ENCODE results near the gene MYORG.
A peak's percentile ranks its signal among the peaks of the same experiment; 100 is the strongest.

The MYORG gene

GRCh38 chr9:34332076-34332964 lies 44.4 kb downstream of the MYORG start:
- DNase-seq: peak; percentile 87

GRCh38 chr9:34331196-34331595 lies 45.5 kb downstream of the MYORG start:
- no peak for DNase-seq

GRCh38 chr9:34328987-34329832 lies 47.5 kb downstream of the MYORG start, which contains the start of the genes KIF24 and NUDT2:
Gene KIF24 (minus strand): TSS chr9:34329268. CDS start chr9:34311346, 17,922 bp downstream.
Gene NUDT2 (plus strand): TSS chr9:34329569. CDS start chr9:34339040, 9,471 bp downstream.
- peak; percentile 99 for DNase-seq

GRCh38 chr9:34328500-34328986 lies 48.2 kb downstream of the MYORG start:
- no peak for DNase-seq

GRCh38 chr9:34326690-34327089 lies 50.0 kb downstream of the MYORG start:
- DNase-seq: no peak

DNA sequence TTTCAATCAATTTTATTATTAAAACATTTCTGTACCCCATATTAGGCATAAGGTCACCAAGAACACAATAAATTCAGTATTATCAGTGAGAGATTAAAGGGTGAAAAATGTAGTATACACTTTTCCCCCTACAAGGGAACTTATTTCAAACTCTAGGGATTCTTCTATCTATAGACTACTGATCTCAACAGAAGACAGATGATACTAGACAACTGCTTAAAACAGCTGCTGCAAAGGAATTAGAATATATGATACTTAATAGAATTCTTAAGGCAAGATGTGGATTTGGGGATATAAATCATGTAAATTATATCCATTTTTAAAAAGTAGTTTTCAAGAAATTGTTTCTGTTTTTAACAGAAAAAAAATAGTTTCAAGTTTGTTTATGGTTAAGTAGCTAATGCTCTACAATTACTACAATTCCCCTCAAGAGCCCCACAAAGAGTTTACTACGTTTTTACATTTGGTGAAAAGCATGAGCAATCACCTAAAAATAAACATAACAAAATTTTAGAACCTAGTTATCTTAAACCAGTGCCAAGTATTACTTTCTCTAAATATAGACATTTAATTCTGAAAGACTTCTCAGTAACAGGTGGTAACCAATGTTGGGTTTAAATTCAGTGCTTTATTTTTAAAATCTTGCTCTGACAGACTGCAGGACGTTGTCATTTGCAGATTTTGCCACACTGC lies 53.7 kb downstream of the MYORG start:
- DNase-seq: no peak

DNA sequence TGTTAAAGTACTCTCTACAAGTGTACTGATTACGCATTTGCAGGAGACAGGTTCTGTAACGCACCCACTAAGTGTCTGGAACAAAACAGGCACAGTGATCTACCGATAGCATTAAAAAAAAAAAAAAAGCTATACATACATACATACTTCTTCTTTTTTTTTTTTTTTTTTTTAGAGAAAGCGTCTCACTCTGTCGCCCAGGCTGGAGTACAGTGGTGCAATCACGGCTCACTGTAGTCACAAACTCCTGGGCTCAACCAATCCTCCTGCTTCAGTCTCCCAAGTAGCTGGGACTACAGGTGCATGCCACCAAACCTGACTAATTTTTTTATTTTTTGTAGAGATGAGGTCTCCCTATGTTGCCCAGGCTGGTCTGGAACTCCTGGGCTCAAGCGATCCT lies 55.2 kb downstream of the MYORG start:
- no peak for DNase-seq

GRCh38 chr9:34318163-34318790 lies 58.4 kb downstream of the MYORG start:
- DNase-seq: no peak

- DNase-seq: no peak
These were observed 59.3 kb downstream of the MYORG start for GRCh38 chr9:34317436-34317835.
